ENCODE results near the gene SEC14L2.
"Not testable (repeated sequence)": the region's sequence is repeated elsewhere in the genome, so short reads cannot be mapped to it uniquely, and the experiment has no call there.

Gene SEC14L2

DNA sequence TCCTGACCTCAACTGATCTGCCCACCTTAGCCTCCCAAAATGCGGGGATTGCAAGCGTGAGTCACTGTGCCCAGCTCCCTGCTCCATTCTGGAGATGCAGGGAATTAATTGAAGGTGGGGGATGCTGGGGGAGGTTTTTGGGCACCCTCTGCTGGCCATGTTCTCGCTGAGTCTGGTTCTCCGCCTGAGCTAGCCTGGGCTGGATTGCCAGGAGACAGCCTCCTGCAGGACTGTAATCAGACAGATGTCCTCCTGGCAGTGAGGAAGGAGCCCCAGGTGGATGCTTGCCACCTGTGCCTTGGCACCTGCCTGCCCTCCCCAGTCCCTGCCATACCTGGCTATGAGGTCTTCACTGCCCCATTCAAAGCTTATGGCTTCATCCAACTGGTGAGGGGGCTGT lies 34.1 kb downstream of the SEC14L2 start:
- DNase-seq, result no peak

DNA sequence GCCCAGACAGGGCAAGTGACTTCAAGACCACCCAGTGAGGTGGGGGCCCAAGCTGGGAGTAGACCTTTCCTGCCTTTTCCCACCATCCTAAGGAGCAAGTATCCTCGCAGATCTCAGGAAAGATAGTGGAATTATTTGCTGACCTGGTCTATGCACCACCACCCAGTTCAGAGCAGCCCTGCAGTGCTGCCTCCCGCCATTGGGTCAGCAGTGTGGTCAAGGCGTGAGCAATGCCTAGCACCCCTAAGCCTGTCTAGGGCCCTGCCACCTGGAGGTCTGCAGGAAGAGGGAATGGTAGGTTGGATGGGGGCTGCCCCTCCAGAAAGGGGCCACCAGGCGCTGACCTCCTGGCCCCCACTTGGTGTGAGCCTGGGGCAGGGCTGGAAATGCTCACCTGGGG lies 35.3 kb downstream of the SEC14L2 start:
- DNase-seq, result no peak

DNA sequence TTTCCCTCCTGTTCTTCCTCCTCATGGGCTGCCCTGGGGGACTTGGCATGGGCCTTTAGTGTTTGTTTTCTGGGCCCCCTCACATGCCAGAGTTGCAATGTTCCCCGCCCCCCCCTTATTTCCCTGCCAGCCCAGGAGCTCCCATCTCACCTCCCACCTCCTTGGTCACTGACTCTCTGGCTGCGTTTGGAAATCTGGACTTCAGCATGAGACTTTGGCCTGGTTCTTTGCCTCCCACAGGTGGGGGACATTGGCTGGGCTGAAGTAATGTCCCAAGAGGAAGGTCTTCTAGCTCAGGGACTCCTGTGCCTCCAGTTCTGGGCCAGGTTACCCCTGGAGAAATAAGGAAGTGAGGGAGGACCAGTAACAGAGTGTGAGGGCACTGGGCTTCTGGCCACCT lies 35.7 kb downstream of the SEC14L2 start:
- no peak for DNase-seq

DNA sequence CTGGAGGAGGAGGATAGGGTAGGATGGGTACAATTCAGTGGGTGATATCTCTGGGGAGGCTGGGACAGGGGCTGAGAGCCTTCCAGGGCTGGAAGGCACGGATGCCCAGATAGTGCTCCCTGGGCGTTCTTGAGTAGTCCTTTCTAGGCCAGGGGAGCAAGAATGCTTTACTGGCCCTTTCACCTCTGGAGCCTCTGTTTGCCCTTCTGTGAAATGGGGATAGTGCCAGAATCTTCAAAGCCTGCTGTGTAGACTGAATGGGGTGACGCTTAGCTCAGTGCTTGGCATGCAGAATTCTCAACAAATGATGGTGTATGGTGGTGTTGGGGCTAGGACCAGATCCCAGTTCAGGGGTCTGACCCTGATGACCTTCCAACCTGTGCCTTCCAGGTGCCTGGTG lies 36.4 kb downstream of the SEC14L2 start:
- DNase-seq, result no peak

DNA sequence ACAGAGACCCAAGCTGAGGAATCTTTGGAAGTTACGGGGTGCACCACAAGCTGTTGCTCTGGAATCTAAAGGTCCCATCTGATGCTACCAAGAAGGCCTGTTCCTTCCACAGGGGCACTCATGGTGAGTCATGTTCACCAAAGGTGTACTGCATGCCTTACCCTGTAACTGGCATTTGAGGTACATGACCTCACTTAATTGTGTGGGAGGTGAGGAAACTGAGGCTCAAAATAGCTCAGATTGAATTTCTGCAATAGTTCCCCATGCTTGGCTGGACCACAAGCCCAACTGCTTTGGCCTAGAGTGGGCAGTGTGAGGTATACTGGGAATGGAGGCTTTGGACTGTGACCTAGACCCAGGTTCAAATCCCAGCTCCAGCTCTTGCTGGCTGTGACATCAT lies 37.0 kb downstream of the SEC14L2 start:
- DNase-seq, result no peak

DNA sequence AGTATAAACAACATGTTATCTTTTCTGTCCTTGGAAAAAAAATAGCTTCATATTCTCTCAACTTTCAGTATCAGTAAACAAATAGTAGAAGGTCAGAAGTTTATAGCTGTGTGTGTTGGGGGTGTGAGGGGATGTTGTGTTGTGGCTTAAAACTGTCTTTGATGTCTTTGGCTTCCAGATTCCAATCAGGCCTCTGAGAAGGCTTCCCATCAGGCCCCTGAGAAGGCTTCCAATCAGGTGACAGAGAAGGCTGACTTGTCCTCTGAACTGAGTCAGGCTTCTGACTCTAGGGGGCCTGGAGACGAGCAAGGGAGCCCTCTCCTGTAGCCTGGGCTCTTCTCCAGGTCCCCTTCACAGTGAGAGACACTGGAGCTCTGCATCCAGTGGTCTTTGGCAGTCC lies 38.0 kb downstream of the SEC14L2 start:
- DNase-seq, result no peak

DNA sequence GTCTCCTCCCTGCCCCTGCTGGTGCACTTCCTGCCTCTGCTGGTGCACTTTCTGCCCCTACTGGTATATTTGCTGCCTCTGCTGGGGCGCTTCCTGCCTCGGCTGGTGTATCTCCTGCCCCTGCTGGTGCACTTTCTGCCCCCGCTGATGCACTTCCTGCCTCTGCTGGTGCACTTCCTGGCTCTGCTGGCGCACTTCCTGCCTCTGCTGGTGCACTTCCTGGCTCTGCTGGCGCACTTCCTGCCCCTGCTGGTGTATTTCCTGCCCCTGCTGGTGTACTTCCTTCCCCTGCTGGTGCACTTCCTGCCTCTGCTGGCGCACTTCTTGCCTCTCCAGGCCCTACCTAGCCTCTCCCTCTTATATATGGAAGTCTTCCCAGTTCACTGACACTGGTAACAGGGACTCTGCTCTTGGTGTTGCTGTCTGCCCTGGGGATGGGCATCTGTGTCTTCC lies 38.9 kb downstream of the SEC14L2 start:
- peak; percentile 82 for DNase-seq

DNA sequence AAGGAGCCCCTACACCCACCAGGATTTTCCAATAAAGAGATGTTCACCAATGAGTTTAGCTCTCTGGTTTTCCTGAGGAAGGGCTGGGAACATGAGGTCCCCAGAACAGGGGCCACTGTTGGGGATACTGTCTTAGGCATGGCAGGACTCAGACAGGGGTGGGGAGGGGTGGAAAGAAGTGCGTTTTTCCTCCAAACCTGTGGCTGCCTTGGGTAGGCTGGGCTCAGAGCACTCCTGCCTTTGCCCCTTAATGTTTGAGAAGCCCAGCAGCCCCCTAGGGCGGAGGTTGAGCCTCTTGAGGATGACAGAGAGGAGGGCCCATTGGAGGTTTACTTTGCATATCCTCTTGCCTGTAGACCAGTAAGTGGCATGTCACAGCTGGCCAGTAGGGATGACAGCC lies 39.4 kb downstream of the SEC14L2 start:
- DNase-seq, result no peak

DNA sequence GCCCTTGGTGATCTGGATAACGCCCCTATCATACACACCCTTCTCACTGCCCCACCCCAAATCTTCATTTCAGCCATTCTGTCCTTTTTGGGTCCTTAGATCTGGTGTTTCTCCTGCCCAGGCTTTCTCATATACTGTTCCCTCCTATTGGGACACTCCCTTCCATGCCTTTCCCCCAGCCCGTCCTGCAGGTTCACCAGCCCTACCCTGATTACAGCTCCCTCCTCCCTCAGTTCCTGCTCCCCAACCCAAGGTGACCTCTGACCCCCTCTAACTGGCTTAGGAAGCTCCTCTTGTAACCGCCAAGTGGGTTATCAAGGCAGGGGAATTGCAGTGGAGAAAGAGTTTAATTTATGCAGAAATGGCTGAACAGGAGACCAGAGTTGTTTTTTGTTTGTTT lies 41.7 kb downstream of the SEC14L2 start:
- DNase-seq, result no peak

DNA sequence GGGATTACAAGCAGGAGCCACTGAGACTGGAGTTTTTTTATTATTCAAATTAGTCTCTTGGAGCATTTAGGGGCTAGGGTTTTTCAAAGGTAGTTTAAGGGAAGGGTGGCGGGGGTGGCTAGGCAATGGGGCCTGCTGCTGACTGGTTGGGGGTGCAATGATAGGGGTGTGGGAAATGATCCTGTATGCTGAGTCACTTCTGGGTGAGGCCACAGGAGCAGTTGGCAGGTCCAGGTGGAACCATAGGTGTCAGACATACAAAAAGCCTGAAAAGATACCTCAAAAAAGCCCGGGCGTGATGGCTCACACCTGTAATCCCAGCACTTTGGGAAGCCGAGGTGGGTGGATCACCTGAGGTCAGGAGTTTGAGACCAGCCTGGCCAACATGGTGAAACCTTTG lies 42.4 kb downstream of the SEC14L2 start:
- DNase-seq, result no peak

DNA sequence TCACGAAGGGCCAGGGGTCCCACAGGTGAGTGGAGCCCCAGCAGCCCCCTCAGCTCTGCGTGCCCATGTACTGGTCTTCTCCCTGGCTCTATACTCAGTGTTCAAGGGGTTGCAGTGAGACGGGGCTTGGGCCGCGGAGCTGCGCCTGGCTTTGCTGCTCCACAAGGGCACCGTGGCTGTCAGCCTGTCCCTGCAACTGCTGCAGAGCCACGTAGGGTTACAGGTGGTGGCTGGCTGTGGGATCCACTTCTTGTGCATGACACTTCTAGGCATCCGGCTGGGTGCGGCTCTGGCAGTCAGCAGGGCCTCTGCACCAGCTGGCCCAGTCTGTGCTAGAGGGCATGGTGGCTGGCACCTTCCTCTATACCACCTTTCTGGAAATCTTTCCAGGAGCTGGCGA lies 43.0 kb downstream of the SEC14L2 start:
- DNase-seq, result no peak

DNA sequence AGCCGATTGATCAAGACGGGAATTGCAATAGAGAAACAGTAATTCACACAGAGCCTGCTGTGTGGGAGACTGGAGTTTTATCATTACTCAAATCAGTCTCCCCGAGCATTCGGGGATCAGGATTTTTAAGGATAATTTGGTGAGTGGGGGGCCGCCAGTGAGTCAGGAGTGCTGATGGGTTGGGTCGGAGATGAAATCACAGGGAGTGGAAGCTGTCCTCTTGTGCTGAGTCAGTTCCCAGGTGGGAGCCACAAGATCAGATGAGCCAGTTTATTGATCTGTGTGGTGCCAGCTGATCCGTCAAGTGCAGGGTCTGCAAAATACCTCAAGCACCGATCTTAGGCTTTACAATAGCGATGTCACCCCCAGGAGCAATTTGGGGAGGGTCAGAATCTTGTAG lies 44.3 kb downstream of the SEC14L2 start:
- no peak for DNase-seq

DNA sequence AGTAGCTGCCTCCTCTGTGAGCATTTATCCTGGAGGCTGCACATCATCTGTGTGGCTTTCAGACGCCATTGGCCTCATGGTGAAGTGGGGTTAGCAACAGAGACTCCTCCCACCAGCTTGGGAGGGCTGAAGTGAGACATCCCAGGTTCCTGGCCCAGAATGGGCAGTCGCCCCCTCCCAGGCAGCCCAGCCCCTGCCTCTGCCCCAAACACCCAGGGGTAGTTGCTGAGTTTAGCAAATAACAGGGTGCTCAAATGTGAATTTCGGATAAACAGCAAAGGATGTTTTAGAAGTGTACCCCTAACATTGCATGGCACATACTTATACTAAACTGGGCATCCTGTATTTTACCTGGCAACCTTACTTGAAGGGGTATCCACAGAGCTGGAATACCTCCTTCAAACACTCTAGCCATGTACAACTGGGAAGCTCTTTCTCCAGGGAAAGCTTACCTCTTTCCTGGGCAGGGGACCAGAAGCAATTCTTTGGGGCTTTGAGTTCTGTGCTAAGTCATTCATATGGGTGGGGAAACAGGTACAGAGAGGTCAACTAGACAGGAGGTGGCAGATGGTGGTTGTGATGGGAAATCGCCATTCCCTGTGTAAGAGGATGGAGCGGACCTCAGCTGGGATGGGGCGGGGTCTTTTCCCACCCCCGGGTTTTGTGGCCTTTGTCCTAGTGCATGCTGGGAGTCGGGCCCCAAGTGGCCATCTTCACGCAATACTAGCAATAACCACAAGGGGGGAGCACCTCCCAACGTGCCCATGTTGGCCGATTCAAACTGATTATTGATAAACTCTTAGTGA lies 48.0 kb downstream of the SEC14L2 start:
- DNase-seq, result peak; percentile 81

DNA sequence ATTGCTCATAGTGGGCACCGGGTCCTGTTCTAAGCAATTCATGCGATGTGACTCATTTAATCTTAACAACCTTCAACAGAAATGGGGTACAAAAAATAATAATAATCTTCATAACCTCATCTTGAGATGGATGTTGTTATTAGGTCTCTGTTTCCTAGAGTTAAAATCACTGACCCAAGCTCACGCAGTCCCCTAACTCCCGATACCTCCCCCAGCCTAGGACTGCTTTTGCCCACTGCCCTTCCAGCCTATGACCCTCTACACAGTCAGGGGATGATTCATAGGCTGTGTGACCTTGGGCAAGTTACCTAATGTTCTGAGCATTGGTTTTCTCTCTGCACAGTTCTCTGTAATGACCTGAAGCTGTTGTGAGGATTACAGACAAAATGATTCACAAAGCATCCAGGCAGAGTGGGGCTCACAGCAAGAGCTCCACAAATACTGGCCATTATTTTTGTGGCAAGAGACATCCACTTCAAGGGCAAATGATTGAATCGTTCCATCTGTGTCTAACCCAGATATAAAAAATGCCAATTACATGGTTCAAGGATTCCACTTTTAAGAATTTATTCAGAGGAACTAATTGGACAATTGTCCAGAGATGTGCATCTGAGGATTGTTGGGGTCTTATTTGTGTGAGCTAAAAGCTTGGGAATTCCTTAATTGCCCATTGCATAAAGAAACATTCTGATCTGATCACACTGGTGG lies 48.8 kb downstream of the SEC14L2 start:
- no peak for DNase-seq

DNA sequence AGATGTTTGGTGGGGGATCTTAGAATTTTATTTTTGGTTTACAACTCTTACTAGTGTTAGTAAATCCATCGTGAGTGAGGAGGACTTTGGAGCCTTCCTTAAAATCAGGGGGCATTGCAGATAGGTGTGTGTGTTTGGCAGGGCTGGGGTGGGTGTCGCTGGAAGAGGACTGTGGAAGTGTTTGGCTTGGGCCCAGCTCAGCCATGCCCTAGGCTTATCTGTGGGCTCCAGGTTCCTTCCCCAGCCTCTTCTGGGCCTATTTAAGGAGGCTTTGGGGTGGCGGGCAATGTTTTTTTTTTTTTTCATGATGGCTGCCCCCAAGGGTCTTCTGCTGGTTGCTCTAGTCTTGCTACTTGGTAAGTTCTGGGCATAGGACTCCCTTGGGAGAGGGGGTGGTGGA lies 50.8 kb downstream of the SEC14L2 start:
- no peak for DNase-seq

DNA sequence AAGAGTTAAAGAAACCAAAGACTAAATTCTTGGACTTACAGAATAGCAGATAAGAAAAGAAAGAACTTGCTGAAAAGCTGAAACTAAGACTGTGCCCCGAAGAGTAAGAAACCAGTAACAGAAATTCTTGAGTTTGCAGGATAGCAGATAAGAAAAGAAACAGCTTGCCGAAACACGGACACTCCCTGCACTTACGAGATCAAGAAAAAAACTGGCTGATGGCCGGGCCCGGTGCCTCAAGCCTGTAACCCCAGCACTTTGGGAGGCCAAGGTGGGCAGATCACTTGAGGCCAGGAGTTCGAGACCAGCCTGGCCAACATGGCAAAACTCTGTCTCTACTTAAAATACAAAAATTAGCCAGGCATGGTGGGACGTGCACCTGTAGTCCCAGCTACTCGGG lies 54.7 kb downstream of the SEC14L2 start:
- DNase-seq, result not testable (repeated sequence)

DNA sequence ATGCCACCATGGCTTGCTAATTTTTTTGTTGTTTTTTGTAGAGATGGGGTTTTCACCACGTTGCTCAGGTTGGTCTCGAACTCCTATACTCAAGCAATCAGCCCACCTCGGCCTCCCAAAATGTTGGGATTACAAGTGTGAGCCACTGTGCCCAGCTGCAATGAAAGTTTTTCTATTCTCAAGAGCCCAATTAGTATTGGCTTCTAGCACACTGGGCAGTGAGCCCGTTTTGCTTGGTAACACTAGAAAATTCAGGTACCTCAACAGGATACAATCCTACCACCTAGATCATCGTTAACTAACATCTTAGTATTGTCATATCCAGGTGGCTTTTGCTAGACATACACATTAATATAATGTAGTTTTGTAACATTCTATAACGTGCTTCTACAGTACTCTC lies 56.0 kb downstream of the SEC14L2 start:
- no peak for DNase-seq

DNA sequence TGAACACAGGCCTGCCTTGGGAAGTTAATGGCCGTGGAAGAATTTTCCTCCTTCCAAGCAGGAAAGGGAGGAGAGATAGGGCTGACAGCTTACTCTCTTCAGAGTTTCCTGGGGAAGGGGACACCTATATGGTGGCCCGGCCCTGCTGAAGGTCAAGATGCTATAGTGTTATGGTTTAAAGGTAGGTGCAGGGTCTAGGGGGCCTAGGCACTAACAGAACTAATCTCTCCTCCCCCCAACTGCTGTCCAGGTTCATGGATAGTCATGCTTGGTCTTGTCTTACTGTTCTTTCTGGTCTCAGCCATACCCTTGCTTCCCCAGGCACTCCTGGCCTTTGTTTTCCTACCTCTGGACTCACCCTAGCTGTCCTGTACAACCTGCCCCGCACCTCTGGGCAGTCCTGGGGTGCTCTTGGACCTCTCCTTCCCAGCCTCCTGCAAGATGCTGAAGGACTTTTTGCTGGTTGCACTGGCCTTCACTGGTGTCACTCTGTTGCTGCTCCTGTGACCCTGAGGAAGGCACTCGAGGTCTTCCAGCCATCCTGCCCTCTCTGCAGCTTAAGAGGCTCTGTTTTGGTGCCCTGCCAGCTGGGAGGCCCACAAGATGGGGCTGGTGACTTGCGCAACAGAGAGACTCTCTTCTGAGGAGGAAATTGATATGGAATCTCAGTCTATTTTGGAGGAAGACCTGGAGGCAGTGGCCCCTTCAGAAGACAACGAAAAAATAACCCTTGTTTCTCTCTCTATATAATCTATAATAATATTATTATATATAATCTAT lies 57.1 kb downstream of the SEC14L2 start:
- peak; percentile 61 for DNase-seq

DNA sequence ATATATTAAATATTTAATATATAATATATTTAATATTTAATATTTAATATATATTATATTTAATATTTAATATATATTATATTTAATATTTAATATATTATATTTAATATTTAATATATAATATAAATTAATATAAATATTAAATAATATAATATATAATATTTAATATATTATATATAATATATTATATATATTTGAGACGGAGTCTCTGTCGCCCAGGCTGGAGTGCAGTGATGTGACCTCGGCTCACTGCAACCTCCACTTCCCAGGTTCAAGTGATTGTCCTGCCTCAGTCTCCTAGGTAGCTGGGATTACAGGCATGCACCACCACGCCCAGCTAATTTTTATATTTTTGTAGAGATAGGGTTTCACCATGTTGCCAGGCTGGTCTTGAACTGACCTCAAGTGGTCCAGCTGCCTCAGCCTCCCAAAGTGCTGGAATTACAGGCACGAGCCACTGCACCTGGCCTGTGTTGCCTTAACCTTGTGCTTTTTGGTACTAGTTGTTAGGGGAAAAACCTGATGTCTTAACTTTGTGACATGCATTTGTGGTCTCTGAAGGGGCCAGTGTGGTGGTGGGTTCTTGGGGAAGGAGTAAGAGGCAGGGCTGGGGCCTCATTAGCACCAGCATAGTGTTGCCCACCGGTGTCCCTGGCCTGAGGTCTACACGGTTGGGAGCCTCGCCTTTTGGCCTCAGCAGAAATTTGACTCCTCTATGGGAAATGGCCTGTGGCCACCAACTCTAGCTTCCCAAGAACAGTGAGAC lies 58.4 kb downstream of the SEC14L2 start:
- no peak for DNase-seq

DNA sequence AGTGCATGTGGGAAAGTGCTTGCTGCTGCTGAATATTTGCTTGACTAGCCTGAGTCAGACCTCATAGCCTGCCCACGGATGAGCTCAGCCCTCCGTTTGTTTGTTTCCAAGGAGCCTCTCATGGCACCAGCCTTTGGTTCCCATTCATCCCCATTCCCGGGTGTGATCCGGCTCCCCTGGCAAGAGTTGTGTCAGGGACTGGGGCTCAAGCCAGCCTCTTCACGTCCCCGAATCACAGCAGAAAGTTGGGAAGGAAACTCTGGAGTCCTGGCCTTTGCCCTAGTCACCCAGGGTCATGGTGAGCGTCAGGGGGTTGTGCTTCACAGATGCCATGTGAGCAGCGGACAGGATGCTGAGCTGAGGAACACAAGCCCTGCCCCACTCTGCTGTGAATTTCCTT lies 61.2 kb downstream of the SEC14L2 start:
- no peak for DNase-seq

DNA sequence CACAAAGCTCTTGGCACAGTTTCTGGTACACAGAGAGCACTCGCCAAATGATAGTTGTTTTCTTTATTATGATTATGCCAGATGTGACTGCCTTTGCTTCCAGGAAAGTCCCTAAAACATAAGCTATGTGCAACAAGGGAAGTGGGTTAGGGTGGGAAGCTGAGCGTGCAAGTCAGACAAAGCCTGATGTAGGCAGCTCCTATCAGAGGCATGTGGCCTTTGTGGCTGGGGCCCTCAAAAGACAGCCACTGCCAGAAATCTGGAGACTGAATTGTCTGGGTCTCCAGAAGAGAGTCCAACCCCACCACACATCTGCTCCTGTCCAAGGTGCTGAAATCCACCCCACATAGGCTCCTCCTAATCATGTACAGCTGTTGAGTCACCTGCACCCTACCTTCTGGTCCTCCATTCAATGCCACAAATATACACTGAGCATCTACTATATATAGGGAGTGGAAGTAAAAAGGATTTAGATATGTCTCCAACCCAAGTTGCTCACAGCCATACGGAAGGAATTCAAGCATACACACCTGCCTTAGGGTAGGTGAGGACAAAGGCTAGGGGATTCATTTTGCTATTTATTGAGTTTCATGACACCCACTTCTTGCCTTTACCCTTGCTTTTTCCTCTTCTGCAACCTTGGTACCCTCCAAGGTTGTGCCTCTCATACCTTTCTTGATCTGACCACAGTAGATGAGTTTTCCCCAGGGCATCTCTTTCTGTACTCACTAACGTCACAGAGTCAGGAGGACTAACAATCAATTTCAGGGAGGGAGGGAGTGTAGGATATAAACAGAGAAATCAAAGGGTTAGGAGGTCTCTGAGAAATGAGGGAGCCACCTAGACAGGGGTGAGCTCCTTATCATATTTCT lies 62.6 kb downstream of the SEC14L2 start:
- DNase-seq, result no peak

DNA sequence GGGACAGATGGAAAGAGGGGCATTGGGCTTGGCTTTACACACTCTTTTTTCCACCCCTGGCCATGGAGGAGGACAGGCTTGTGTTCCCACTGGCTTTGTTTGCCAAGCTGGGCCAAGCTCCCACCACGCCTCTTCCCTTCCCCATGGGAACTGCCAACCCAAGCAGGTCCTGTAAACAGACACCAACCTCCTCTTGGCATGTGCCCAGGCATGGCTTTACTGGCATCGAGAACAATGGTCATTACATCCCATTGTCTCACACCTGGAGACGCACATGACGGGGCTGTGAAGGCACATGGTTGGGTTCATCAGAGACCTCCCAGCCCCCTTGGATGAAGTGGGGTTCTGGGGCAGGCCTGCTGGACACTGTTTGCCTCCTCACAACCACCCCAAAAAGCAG lies 63.3 kb downstream of the SEC14L2 start:
- no peak for DNase-seq

Data from activated CD8-positive, alpha-beta memory T cell treated with anti-CD3 and anti-CD28 coated beads, Interleukin-2, amount 50 U/mL, for 48 hours (primary cell).